Fibroblast of lung (primary cell): ENCODE results near the gene APOD. TPM values are rescaled to one million over a fixed set of nuclear protein-coding genes. Genes with fewer than 3 reads are reported as not detected.

Source experiments
- DNase-seq, 2 donors: peaks; one replicate each; pipeline versions ENCODE4 v3.0.0 to v3.0.0-alpha.2; 2010; ENCODE audit warnings: low read depth in 2 of 2
- H2AFZ ChIP-seq: 2 replicates; pipeline ENCODE4 v1.5.1; 2012; ENCODE audit warnings: low read length, control low read depth, inconsistent platforms
- H3K27ac ChIP-seq: 2 replicates; pipeline ENCODE4 v1.5.1; 2011; ENCODE audit warnings: low read length, control low read depth; ENCODE audit not compliant: insufficient read depth
- H3K27me3 ChIP-seq: 2 replicates; pipeline ENCODE4 v1.5.1; 2011; ENCODE audit warnings: mild to moderate bottlenecking, low read length; ENCODE audit not compliant: control insufficient read depth, insufficient read depth
- H3K36me3 ChIP-seq: 2 replicates; pipeline ENCODE4 v1.5.1; 2011; ENCODE audit warnings: low read length; ENCODE audit not compliant: control insufficient read depth, insufficient read depth
- H3K4me1 ChIP-seq: 2 replicates; pipeline ENCODE4 v1.5.1; 2011; ENCODE audit warnings: low read length; ENCODE audit not compliant: control insufficient read depth, insufficient read depth; ENCODE audit errors: extremely low read depth
- H3K4me2 ChIP-seq: 2 replicates; pipeline ENCODE4 v1.5.1; 2011; ENCODE audit warnings: low read length, control low read depth; ENCODE audit not compliant: insufficient read depth; ENCODE audit errors: extremely low read depth
- H3K4me3 ChIP-seq, 4 experiments: fragments of 200-600 bp in 1 of 4; sonication (generic) in 1 of 4; replicated peaks in 1 of 4; 2 replicates each; pipeline ENCODE4 v1.5.1; 2011 to 2016; ENCODE audit warnings: low read length in 4 of 4, low read depth in 3 of 4, mild to moderate bottlenecking in 3 of 4, control low read depth in 2 of 4, inconsistent platforms in 1 of 4, mixed read lengths in 1 of 4; ENCODE audit not compliant: insufficient read depth in 1 of 4; ENCODE audit errors: control extremely low read depth in 1 of 4
- H3K79me2 ChIP-seq: 2 replicates; pipeline ENCODE4 v1.5.1; 2012; ENCODE audit warnings: mild to moderate bottlenecking, low read length, inconsistent platforms; ENCODE audit not compliant: control insufficient read depth, insufficient read depth
- H3K9ac ChIP-seq: 2 replicates; pipeline ENCODE4 v1.5.1; 2011; ENCODE audit warnings: mild to moderate bottlenecking, low read length, control low read depth; ENCODE audit not compliant: insufficient read depth
- H3K9me3 ChIP-seq: 2 replicates; pipeline ENCODE4 v1.5.1; 2012; ENCODE audit warnings: low read depth, low read length; ENCODE audit not compliant: control insufficient read depth, insufficient read depth
- H4K20me1 ChIP-seq: 2 replicates; pipeline ENCODE4 v1.5.1; 2011; ENCODE audit warnings: low read length; ENCODE audit not compliant: control insufficient read depth, insufficient read depth; ENCODE audit errors: extremely low read depth
- CTCF ChIP-seq, 2 donors: IDR thresholded peaks in 1 of 2; conservative IDR thresholded peaks in 1 of 2; 1 replicate in 1 of 2; 2 replicates in 1 of 2; pipeline ENCODE4 v1.5.1; 2011 to 2012; ENCODE audit warnings: low read length in 2 of 2, control low read depth in 1 of 2, inconsistent platforms in 1 of 2, low read depth in 1 of 2, mild to moderate bottlenecking in 1 of 2
- EZH2 ChIP-seq: IDR thresholded peaks from 2 replicates; pipeline ENCODE4 v1.5.1; 2012; ENCODE audit warnings: low read length, control low read depth, mild to moderate bottlenecking; ENCODE audit errors: missing control alignments
- polyA plus RNA-seq, 2 donors: library from polyadenylated mRNA; depleted of rRNA in 1 of 2; stranded (reverse) in 1 of 2; unstranded in 1 of 2; fragments of >200 nt; gene quantifications; 2 replicates each; pipeline ENCODE4 v1.2.1, GENCODE V29; 2011 to 2012; ENCODE audit warnings: missing spikeins in 1 of 2
- total RNA-seq: library from RNA; depleted of rRNA; stranded (reverse); fragments of >200 nt; gene quantifications from 2 replicates; pipeline ENCODE4 v1.2.1, GENCODE V29; 2014

The APOD gene
- total and polyA plus RNA-seq, 2 donors (not counting 1 experiment from before 2014, with no cell fraction given), result 1.9 to 3.6 TPM

GRCh38 chr3:195597229-195597628 is 13.5 kb upstream of the APOD start:
- Histone ChIP-seq H2AFZ (no peak overlapping the region), H4K20me1 (no peaks in the 10 kb centered on the region), H3K36me3 (no peaks in the 10 kb centered on the region), H3K27me3 (no peaks in the 10 kb centered on the region), H3K27ac (no peak overlapping the region), H3K4me2 (no peak overlapping the region), H3K79me2 (no peaks in the 10 kb centered on the region), H3K9me3 (no peaks in the 10 kb centered on the region), H3K4me1 (no peaks in the 10 kb centered on the region), H3K9ac (no peak overlapping the region), H3K4me3 (no peak overlapping the region)
- DNase-seq, result no peak
- TF ChIP-seq CTCF (conservative IDR thresholded peaks at IDR 0.05 in 1 of 2, IDR thresholded peaks at IDR 0.05 in 1 of 2; ENCODE audit: low read depth in 1 of 2, low read length in 2 of 2) (no peak), EZH2 (no peak)

DNA sequence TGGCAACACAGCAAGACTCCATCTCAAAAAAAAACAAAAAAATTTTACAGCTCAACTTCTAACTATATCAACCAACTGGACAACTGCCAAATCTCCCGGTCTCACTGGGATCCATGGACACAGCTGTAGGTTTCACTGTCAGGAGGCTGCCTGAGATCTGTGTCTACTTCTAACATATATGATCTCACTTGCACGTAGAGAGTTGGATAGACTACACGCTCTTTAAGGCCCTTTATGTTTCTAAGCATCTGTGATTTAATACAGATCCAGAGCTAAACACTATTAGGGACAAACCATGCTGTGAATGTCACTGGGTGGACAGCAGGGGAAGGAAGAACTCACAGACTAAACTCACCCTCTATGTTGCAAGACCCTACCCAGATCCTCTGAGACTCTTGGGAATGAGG is 13.0 kb upstream of the APOD start:
- Histone ChIP-seq H3K9me3 (no peaks in the 10 kb centered on the region), H3K9ac (no peak overlapping the region), H3K36me3 (no peaks in the 10 kb centered on the region), H3K4me2 (no peak overlapping the region), H4K20me1 (no peaks in the 10 kb centered on the region), H3K79me2 (no peaks in the 10 kb centered on the region), H3K27me3 (no peaks in the 10 kb centered on the region), H2AFZ (no peak overlapping the region), H3K4me3 (no peak overlapping the region), H3K4me1 (no peaks in the 10 kb centered on the region), H3K27ac (no peak overlapping the region)
- no peak for DNase-seq
- no peak for TF ChIP-seq CTCF (conservative IDR thresholded peaks at IDR 0.05 in 1 of 2, IDR thresholded peaks at IDR 0.05 in 1 of 2; ENCODE audit: low read depth in 1 of 2, low read length in 2 of 2)
- TF ChIP-seq EZH2, result no peak

GRCh38 chr3:195595785-195596531 is 12.2 kb upstream of the APOD start:
- no peak overlapping the region for H3K4me3 ChIP-seq
- no peak overlapping the region for H3K27ac ChIP-seq
- no peaks in the 10 kb centered on the region for H3K36me3 ChIP-seq
- no peaks in the 10 kb centered on the region for H4K20me1 ChIP-seq
- H3K9me3 ChIP-seq, result no peaks in the 10 kb centered on the region
- H3K4me2 ChIP-seq, result no peak overlapping the region
- no peaks in the 10 kb centered on the region for H3K27me3 ChIP-seq
- TF ChIP-seq EZH2 (no peak), CTCF (conservative IDR thresholded peaks at IDR 0.05 in 1 of 2, IDR thresholded peaks at IDR 0.05 in 1 of 2; ENCODE audit: low read depth in 1 of 2, low read length in 2 of 2) (no peak)
- no peak overlapping the region for H3K9ac ChIP-seq
- no peaks in the 10 kb centered on the region for H3K79me2 ChIP-seq
- no peak for DNase-seq
- no peak overlapping the region for H2AFZ ChIP-seq
- H3K4me1 ChIP-seq, result no peaks in the 10 kb centered on the region
